Colon (tissue), 2 donors: Measurements from ENCODE around the gene ASXL1.

Source experiments
- FAIRE-seq: peaks from 2 replicates; lab custom pipeline; 2012; peaks lifted over from hg19 to GRCh38; lab: Jason Lieb, UNC
- donor health status: control.
- donor health status: control.

The ASXL1 gene

DNA sequence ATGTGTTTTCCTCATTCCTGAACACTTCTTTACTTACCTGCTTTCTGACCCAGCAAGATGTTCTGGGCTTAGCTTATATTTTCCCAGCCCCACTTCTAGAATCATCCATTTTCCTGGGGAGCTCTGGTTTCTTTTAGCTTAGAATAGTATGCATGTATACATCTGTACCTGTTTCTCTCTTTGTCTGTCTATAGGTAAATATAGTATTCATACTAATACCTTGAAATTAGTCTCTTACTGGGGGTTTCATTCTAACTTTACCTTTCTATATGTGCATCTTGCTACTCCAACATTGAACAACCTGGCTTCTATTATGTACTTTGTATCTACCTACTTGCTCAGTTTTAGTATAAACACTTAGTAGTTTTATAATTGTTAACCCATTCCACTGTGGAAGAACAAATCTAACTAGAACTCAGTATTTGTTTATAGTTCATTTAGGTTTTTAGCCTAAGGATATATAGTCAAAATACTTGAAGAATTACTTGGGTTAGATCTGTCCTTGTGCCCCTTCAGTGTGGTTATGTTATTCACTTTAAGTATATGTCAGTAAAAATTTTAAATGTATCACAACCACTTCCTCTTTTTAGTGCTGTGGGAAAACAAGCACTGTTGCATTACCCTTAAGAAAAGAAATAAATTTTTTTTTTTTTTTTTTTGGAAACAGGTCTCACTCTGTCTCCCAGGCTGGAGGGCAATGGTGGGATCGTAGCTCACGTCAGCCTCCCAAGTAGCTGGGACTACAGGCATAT, 54.0 kb downstream of the ASXL1 start:
- no peak for FAIRE-seq

DNA sequence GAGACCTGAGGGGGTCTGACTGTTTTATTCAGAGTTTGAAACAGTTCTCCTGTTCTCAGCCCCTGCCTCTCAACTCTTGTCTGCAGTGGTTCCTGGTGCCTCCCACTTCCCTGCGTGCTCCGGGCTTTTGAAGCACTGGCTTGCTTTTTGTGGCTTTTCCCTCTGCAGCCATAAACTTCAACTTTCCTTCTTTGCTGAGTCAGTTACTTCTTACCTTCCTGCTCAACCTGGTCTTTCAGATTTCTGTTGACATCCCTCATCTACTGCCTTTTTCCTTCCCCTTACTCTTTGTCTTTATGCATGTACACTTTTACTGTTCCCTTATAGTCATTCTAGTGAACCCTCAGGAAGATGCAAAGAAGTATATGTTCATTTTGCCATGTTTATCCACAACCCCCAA, 57.4 kb downstream of the ASXL1 start:
- FAIRE-seq = no peak

DNA sequence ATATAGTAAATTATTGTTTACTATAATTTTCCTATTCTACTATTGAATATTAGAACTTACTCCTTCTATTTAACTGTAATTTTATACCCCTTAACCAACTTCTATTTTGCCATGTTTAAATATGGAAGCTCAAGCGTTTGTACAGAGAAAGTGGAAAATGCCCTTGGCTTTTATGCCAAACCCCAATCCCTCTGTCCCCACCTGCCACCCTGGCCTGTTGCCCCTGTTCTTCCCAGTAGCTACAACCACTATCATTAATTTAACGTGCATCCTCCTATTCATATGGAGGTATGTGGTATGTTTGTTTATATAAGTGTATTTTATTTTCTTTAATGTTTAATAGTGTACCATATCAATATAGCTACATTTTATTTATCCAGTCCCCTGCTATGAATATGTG, 58.1 kb downstream of the ASXL1 start:
- FAIRE-seq = no peak

DNA sequence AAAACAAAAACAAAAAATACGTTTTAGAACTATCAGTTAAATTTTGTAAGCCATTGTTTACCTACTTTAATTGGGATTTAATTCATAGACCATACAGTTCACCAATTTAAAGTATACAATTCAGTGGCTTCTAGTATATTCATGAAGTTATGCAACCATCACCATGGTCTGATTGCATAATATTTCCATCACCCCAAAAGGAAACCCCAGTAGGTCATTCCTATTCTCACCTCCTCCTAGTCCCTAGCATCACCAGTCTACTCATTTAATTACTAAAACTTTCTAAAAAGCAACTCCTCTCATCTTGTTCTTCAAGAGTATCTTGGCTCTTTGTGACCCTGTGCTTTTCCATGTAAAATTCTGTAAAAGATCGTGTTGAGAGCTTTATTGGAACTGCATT, 60.2 kb downstream of the ASXL1 start:
- no peak for FAIRE-seq

DNA sequence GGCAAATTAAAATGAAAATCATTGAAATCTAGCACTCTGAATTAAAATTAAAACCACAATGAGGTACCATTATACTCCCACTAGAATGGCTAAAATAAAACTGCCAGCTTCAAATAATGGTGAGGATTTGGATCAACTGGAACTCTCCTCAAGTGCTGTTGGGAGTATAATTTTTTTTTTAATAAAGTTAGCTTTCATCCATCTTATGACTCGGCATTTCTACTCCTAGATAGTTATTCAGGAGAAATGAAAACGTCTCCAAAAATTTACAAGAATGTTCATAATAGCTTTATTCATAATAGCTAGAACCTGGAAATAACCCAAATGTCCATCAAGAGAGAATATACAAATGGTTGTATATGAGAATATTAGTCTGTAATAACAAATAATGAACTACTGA, 63.2 kb downstream of the ASXL1 start:
- no peak for FAIRE-seq

DNA sequence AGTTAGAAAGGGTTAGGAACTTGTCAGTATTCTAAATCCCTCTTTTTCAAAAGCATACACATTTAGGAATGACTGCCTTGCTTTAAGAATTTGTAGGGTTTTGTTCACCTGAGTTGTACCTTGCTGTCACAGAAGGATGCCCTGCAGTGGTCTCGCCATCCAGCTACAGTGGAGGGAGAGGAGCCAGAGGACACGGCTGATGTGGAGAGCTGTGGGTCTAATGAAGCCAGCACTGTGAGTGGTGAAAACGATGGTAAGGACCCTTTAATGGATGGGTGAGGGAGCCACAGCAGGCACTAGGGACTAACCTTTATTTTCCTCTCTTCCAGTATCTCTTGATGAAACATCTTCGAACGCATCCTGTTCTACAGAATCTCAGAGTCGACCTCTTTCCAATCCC, 69.9 kb downstream of the ASXL1 start:
- no peak for FAIRE-seq

DNA sequence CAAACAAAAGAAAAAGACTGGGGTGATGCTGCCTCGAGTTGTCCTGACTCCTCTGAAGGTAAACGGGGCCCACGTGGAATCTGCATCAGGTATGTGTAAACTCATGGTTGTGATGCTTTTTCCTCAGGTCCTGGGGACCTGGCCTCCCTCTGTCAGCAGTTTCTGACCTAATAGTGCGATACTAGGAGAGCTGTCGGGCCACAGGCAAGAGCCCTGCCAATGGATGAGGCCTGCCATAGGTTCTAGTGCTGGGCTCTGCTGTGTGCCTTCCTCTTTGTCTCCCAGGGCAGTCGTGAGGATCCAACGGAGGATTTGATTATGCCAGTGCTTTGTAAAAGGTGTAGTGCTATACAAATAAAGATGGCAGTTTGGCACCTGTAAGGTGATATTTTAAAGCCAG, 71.2 kb downstream of the ASXL1 start:
- no peak for FAIRE-seq

DNA sequence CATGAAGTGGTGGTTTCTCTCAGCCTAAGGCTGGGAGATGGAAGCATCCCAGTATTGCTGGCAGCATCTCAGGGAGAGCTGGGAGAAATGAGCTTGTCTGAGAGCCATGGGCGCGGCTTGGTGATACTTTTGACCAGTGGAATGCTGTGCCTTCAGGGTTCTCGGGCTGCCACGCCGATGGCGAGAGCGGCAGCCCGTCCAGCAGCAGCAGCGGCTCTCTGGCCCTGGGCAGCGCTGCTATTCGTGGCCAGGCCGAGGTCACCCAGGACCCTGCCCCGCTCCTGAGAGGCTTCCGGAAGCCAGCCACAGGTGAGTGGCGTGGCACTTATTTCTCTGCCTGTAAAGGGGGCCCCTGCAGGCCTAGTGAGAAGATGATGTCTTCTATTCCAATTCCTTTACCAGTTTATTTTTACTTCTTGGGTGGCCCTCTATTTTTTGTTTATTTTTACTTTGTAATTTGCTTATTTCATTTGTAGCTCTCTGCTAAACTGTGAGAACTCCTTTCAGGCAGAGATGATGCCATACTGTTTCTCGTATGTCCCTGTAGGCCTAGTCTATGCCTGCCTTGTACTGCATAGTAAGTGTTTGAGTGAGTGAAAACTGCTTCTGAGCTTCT, 71.7 kb downstream of the ASXL1 start:
- FAIRE-seq = no peak

DNA sequence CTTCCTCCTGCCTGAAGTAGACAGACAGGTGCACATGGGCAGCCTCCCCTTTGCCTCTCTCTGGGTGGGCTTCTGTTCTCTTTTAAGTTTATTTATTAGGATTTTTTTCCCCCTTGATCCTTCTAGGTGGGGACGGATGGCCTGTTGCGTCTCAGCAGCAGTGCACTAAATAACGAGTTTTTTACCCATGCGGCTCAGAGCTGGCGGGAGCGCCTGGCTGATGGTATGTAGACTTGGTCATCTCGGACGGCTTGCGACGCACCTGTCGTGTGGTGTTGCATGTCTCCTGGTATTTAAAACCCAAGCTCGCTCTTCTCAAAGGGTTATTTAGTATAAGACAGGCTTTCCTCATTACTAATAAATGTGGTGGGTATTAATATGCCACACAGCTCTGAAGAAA, 73.3 kb downstream of the ASXL1 start:
- FAIRE-seq = no peak

DNA sequence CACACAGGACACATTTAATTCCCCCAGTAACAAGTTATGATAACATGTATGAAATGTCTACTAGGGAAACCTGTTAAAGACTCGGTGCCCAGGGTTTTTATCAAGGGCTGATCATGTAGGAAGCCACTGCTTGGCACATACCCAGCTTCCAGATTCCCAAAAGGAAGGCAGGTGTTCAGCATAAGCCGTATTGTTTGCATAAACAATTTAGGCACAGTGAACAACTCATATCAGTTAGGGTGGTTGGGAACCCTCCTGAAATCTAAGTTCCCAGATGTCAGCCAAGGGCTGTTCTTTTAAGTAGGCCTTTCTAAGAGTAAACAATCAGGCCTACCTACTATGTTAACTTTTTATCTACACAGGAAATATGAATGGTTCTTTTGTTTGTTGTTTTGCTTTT, 74.1 kb downstream of the ASXL1 start:
- no peak for FAIRE-seq

DNA sequence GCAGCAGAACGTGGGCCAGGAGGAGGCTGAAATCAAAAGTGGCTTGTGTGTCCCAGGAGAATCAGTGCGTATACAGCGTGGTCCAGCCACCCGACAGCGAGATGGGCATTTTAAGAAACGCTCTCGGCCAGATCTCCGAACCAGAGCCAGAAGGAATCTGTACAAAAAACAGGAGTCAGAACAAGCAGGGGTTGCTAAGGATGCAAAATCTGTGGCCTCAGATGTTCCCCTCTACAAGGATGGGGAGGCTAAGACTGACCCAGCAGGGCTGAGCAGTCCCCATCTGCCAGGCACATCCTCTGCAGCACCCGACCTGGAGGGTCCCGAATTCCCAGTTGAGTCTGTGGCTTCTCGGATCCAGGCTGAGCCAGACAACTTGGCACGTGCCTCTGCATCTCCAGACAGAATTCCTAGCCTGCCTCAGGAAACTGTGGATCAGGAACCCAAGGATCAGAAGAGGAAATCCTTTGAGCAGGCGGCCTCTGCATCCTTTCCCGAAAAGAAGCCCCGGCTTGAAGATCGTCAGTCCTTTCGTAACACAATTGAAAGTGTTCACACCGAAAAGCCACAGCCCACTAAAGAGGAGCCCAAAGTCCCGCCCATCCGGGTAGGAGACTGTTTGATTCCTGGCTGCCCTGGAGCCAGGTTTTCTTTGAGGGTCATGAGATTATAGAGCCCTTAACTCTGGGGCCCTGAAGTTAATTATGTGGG, 75.3 kb downstream of the ASXL1 start:
- no peak for FAIRE-seq

DNA sequence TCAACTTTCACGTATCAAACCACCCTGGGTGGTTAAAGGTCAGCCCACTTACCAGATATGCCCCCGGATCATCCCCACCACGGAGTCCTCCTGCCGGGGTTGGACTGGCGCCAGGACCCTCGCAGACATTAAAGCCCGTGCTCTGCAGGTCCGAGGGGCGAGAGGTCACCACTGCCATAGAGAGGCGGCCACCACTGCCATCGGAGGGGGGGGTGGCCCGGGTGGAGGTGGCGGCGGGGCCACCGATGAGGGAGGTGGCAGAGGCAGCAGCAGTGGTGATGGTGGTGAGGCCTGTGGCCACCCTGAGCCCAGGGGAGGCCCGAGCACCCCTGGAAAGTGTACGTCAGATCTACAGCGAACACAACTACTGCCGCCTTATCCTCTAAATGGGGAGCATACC, 76.3 kb downstream of the ASXL1 start:
- FAIRE-seq = no peak

DNA sequence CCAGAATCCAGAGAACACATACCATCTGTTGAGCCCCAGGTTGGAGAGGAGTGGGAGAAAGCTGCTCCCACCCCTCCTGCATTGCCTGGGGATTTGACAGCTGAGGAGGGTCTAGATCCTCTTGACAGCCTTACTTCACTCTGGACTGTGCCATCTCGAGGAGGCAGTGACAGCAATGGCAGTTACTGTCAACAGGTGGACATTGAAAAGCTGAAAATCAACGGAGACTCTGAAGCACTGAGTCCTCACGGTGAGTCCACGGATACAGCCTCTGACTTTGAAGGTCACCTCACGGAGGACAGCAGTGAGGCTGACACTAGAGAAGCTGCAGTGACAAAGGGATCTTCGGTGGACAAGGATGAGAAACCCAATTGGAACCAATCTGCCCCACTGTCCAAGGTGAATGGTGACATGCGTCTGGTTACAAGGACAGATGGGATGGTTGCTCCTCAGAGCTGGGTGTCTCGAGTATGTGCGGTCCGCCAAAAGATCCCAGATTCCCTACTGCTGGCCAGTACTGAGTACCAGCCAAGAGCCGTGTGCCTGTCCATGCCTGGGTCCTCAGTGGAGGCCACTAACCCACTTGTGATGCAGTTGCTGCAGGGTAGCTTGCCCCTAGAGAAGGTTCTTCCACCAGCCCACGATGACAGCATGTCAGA, 77.4 kb downstream of the ASXL1 start:
- FAIRE-seq = no peak

DNA sequence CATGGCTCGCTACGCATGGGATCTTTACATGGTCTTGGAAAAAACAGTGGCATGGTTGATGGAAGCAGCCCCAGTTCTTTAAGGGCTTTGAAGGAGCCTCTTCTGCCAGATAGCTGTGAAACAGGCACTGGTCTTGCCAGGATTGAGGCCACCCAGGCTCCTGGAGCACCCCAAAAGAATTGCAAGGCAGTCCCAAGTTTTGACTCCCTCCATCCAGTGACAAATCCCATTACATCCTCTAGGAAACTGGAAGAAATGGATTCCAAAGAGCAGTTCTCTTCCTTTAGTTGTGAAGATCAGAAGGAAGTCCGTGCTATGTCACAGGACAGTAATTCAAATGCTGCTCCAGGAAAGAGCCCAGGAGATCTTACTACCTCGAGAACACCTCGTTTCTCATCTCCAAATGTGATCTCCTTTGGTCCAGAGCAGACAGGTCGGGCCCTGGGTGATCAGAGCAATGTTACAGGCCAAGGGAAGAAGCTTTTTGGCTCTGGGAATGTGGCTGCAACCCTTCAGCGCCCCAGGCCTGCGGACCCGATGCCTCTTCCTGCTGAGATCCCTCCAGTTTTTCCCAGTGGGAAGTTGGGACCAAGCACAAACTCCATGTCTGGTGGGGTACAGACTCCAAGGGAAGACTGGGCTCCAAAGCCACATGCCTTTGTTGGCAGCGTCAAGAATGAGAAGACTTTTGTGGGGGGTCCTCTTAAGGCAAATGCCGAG, 78.2 kb downstream of the ASXL1 start:
- FAIRE-seq = no peak

DNA sequence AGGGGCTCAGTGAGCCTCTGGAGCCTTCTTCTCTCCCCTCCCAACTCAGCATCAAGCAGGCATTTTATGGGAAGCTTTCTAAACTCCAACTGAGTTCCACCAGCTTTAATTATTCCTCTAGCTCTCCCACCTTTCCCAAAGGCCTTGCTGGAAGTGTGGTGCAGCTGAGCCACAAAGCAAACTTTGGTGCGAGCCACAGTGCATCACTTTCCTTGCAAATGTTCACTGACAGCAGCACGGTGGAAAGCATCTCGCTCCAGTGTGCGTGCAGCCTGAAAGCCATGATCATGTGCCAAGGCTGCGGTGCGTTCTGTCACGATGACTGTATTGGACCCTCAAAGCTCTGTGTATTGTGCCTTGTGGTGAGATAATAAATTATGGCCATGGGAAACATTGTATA, 78.8 kb downstream of the ASXL1 start:
- no peak for FAIRE-seq

DNA sequence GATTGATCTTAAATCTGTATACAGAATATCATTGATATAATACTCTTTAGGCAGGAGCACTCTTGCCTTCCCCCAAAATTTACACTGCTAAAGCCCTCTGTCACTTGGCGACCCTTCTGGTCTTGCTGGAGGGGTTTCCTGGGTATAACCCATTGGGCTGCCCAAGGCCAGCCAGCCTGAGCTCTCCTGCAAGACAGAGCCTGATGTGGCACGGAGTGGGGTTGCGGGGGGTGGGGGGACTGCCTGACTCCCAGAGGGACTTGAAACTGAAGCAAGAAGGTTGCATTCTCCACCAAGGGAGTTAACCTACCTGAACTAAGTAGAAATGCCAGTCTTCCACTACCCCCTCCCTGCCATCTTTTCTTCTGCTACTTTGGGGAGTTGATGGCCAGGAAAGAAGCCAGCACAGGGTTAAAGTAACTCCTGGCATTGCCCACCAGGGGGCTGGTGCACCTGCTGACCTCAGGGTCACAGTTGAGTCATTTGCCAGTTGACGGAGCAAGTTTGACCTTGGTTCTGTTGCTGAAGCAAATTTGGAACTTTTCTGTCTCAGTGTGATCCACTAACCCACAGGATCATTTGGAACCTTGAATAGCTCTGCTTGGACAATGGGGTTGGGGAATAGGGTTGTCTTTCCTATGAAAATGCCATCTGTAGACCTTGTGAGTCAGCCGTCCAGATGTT, 79.4 kb downstream of the ASXL1 start:
- FAIRE-seq = no peak

DNA sequence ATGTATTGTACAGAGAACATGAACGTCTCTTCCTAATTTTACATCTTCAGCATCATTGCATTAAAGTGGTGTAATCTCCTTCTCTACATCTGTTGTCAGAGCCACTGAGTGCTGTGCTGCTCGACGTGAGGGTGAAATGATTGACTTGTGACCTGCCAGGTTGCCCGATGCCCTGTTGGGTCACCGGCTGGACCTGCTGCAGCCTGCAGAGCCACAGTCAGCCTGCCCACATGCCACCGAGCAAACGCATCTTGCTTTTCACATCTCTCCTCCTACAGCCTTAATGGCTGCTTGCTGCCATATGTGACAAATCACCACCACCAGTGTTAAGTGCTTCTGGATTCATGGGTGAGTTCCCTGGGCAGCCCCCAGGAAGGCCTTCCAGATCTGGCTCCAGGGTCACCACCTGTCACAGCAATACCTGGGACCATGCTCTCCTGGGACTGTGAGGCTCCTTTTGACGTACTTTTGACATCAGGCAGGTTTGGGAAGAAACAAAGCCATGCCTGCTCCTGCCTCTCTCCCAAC, 80.3 kb downstream of the ASXL1 start:
- no peak for FAIRE-seq

DNA sequence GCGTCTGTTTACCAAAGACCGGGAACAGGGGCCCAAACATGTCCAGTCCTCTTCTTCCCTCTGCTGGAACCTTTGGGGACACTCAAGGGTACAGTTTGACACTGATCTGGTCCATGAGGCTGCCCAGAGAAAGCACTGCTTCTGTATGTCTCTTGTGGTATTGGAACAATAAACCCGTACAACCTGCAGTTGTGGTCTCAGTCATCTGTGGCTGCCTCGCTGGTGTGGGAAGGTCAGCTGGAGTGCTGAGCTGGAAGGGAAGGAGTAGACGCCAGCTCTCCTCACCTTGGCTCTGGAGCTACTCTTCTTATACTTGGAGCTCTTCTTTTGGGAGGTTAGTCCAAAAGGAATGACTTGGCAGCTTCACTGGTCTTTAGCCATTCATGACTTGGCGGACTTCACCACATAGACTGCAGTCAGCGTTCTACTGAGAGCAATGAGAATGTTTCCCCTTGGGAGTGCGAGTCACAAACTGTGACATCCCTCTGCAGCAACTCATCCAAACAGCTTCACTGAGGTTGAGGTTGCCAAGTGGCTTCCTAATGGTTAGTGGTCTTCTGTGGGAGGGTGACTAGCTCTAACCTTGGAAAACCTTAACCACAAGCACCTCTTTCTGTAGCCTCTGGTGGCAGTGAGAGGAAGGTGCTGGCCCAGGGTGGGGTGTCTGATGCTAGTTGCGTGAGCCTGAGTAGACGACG, 81.2 kb downstream of the ASXL1 start:
- no peak for FAIRE-seq

DNA sequence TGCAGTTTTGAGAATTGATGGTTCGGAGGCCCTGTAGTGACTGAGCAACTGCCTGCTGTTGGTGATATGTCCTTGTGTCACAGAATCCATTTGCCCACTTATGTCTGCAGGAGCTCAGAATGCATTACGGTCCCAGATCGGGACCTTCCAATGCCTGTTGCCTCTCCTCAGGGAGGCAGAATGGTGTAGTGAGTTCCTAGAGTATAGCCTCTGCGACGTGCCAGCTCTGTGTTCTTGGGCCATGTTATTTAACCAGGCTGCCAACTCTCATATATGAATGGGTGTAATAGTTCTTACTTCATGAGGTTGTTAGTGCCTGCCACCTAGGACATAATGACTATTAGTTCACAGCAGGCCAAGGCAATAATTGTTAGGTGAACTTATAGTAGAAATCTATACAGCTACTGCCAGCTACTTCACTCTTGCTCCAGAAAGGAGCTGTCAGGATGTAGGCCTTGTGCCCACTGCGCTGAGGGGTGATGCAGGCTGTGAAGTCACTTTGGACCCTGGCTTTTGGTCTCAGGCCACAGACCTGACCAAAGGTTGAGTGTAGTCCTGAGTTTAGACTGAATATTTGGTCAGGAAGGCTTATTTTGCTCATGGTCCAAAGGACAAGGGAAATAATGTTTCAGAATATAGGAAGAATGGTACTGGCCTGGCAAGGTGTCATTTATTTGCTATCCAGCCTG, 82.1 kb downstream of the ASXL1 start:
- FAIRE-seq = no peak

DNA sequence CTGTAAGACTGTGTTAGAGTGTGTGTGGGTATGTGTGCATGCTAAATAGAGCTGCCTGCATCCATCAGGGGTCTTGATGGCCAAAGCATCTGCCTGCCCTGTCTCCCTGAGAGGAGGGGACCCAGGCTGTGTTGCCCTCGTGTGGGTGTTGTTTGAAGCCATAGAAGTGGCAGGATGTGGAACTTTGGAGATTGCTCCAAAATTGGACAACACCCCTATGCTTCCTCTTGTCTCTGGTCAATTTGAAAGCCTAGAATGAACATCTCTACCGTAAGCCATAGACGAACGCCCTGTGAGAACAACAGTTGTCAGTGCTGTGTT, 82.6 kb downstream of the ASXL1 start:
- FAIRE-seq = no peak
